K562 (cell line): Measurements from ENCODE around the gene ERAL1. TPM values are rescaled to one million over a fixed set of nuclear protein-coding genes. Genes with fewer than 3 reads are reported as not detected.

Source experiments
- ATF3 ChIP-seq, 2 experiments: fragments of 450-650 bp in 1 of 2; sonication (generic) in 1 of 2; formaldehyde crosslinking in 1 of 2; IDR thresholded peaks in 1 of 2; conservative IDR thresholded peaks in 1 of 2; 2 replicates each; pipeline versions ENCODE4 v1.6.1 to v1.8.1; 2016 to 2023; ENCODE audit warnings: mild to moderate bottlenecking in 2 of 2, moderate library complexity in 2 of 2, inconsistent platforms in 1 of 2, missing genetic modification reagents in 1 of 2
- BCL6 ChIP-seq: fragments of 250-450 bp; sonication (Bioruptor Pico); IDR thresholded peaks from 2 replicates; pipeline ENCODE4 v1.4.0; 2020
- CBX1 ChIP-seq: sonication (generic); IDR thresholded peaks from 2 replicates; pipeline ENCODE4 v1.6.1; 2016; ENCODE audit warnings: antibody characterized with exemption, low read depth, mild to moderate bottlenecking
- CREM ChIP-seq: IDR thresholded peaks from 2 replicates; pipeline ENCODE4 v1.6.1; 2014; ENCODE audit warnings: antibody characterized with exemption, low read depth
- FIP1L1 ChIP-seq: fragments of 200-400 bp; formaldehyde crosslinking; IDR thresholded peaks from 2 replicates; pipeline ENCODE4 v1.6.1; 2018; ENCODE audit warnings: mild to moderate bottlenecking, low read depth, low read length; ENCODE audit not compliant: poor library complexity, severe bottlenecking
- FOXP4 ChIP-seq: sonication (generic); formaldehyde crosslinking; IDR thresholded peaks from 2 replicates; pipeline ENCODE4 v1.8.0; 2022; ENCODE audit warnings: mild to moderate bottlenecking, missing genetic modification reagents, borderline replicate concordance
- HINFP ChIP-seq: fragments of 450-650 bp; conservative IDR thresholded peaks from 2 replicates; pipeline ENCODE4 v1.6.1; 2016; ENCODE audit warnings: missing genetic modification characterization, low read depth, mild to moderate bottlenecking, control low read depth, missing compliant biosample characterization
- MLX ChIP-seq, 2 experiments: fragments of 450-650 bp in 1 of 2; sonication (generic) in 1 of 2; formaldehyde crosslinking; conservative IDR thresholded peaks; 2 replicates each; pipeline versions ENCODE4 v1.4.0 to v1.8.1; 2020 to 2022; ENCODE audit warnings: mild to moderate bottlenecking in 1 of 2, missing genetic modification reagents in 1 of 2
- NFIX ChIP-seq: fragments of 250-450 bp; sonication (Bioruptor Pico); IDR thresholded peaks from 2 replicates; pipeline ENCODE4 v1.4.0; 2020; ENCODE audit warnings: low read depth, mild to moderate bottlenecking, moderate library complexity
- NR2C1 ChIP-seq, 2 experiments: fragments of 450-650 bp; IDR thresholded peaks; 2 replicates each; pipeline ENCODE4 v1.6.1; 2017; ENCODE audit warnings: mild to moderate bottlenecking in 2 of 2, antibody characterized with exemption in 1 of 2, inconsistent platforms in 1 of 2, missing compliant biosample characterization in 1 of 2, missing genetic modification characterization in 1 of 2
- RNF2 ChIP-seq: sonication (generic); IDR thresholded peaks from 2 replicates; pipeline ENCODE4 v1.6.1; 2016
- SMC3 ChIP-seq: conservative IDR thresholded peaks from 2 replicates; pipeline ENCODE4 v1.6.1; 2011; ENCODE audit warnings: low read depth, low read length, improper control_type of control experiment; ENCODE audit not compliant: insufficient read depth
- TAL1 ChIP-seq: fragments of 450-650 bp; IDR thresholded peaks from 2 replicates; pipeline ENCODE4 v1.6.1; 2016; ENCODE audit warnings: mild to moderate bottlenecking
- ZEB2 ChIP-seq: fragments of 450-650 bp; IDR thresholded peaks from 2 replicates; pipeline ENCODE4 v1.6.1; 2016
- ZNF592 ChIP-seq: fragments of 450-650 bp; IDR thresholded peaks from 2 replicates; pipeline ENCODE4 v1.6.1; 2017; ENCODE audit warnings: antibody characterized with exemption, mild to moderate bottlenecking
- polyA plus RNA-seq, 8 experiments: library from polyadenylated mRNA; depleted of rRNA in 4 of 8; stranded (reverse) in 5 of 8; unstranded in 3 of 8; fragments of >200 nt; fragmentation: Nextera tagmentation in 2 of 8; fragmentation: Illumina TruSeq in 1 of 8; extraction: Ambion mirVana in 2 of 8; extraction: Trizol in 1 of 8; gene quantifications; 2 replicates each; pipeline versions ENCODE4 v1.2.1 to v1.2.3, GENCODE V29; 2011 to 2014; ENCODE audit warnings: inconsistent platforms in 1 of 8, missing spikeins in 1 of 8
- total RNA-seq, 7 experiments: library from RNA; depleted of rRNA in 6 of 7; stranded (reverse); fragments of >200 nt in 6 of 7; fragmentation: Illumina TruSeq in 2 of 7; extraction: Trizol in 2 of 7; gene quantifications; 2 replicates each; pipeline versions ENCODE4 v1.2.1 to v1.2.3, GENCODE V29; 2011 to 2021; ENCODE audit warnings: low replicate concordance in 1 of 7

ERAL1 gene
- total and polyA plus RNA-seq, 9 of the 15 experiments (the other 6 are each of a cell fraction or from before 2014, with no cell fraction given), result 37.5 to 351 (median 106) TPM

GRCh38 chr17:28864991-28865849 is 10.4 kb downstream of the ERAL1 start (continued):
- TF ChIP-seq ZNF592 (peak; percentile 95), RNF2 (peak; percentile 96), FIP1L1 (no peak), NR2C1 (IDR thresholded peaks at IDR 0.05) (peak; percentile 69), NR2C1 (tag; IDR thresholded peaks at IDR 0.05) (peak; percentile 40; the same call in 1 of the 2 replicates), FOXP4 (CRISPR knock-in tag) (no peak), SMC3 (0 out of 2 replicates have a peak, but pooled peaks have one; percentile 4), MLX (CRISPR knock-in tag; conservative IDR thresholded peaks at IDR 0.05) (0 out of 4 replicates have a peak, but pooled peaks of 1 of the 2 experiments have one; percentile 12), BCL6 (peak; percentile 85), TAL1 (peak; percentile 100), ATF3 (IDR thresholded peaks at IDR 0.05) (no peak; the same call in 1 of the 2 replicates), ATF3 (CRISPR knock-in tag; conservative IDR thresholded peaks at IDR 0.05) (no peak; the same call in 1 of the 2 replicates), HINFP (no peak), CBX1 (no peak), NFIX (CRISPR knock-in tag) (no peak), ZEB2 (peak; percentile 97; the same call in 1 of the 2 replicates), CREM (peak; percentile 82)
